Body of pancreas (tissue), 4 donors: ENCODE measurements around the gene FGD5. TPM values are rescaled to one million over a fixed set of nuclear protein-coding genes. Genes with fewer than 3 reads are reported as not detected.

Experiments
- ATAC-seq: fragments of 150-250 bp; one replicate; pipeline ENCODE4 v1.9.1; 2016
- DNase-seq, 4 donors: peaks; one replicate each; pipeline ENCODE4 v3.0.0-alpha.2; 2019
- H3K27ac ChIP-seq, 4 donors: fragments of 200-600 bp; sonication (generic); 1 replicate in 3 of 4; 2 replicates in 1 of 4; pipeline versions ENCODE4 v1.5.1 to v1.6.1; 2016 to 2019; ENCODE audit warnings: mild to moderate bottlenecking in 1 of 4, mixed read lengths in 1 of 4, moderate library complexity in 1 of 4
- H3K27me3 ChIP-seq, 2 donors: fragments of 200-600 bp; sonication (generic); one replicate each; pipeline ENCODE4 v1.6.0; 2016; ENCODE audit warnings: mild to moderate bottlenecking in 1 of 2
- H3K36me3 ChIP-seq, 2 donors: fragments of 200-600 bp; sonication (generic); replicated peaks in 1 of 2; 2 replicates each; pipeline ENCODE4 v1.5.1; 2016; ENCODE audit warnings: low read depth in 2 of 2; ENCODE audit not compliant: insufficient read depth in 1 of 2
- H3K4me1 ChIP-seq: fragments of 200-600 bp; sonication (generic); one replicate; pipeline ENCODE4 v1.6.0; 2016
- H3K4me3 ChIP-seq, 2 donors: fragments of 200-600 bp; sonication (generic); 1 replicate in 1 of 2; 2 replicates in 1 of 2; pipeline ENCODE4 v1.5.1; 2016 to 2019
- H3K9me3 ChIP-seq, 3 donors: fragments of 200-600 bp; sonication (generic); 1 replicate in 2 of 3; 2 replicates in 1 of 3; pipeline ENCODE4 v1.5.1; 2016
- POLR2A ChIP-seq, 3 donors: fragments of 450-650 bp; IDR thresholded peaks; one replicate each; pipeline ENCODE4 v1.6.1; 2016; ENCODE audit warnings: antibody characterized with exemption in 3 of 3, mild to moderate bottlenecking in 2 of 3
- WGBS, 2 donors: methylation state at CpG; one replicate each; pipeline ENCODE4 v1.1.5; 2017; 5-methylcytosine and 5-hydroxymethylcytosine counted together
- intact Hi-C: fragments of 100-400 bp; cut with DNase I; formaldehyde crosslinking; loops from one replicate; pipeline ENCODE4 v1.15.1; 2023
- total RNA-seq, 2 donors: library from RNA; depleted of rRNA; stranded (reverse); fragments of >200 nt; gene quantifications; one replicate each; pipeline ENCODE4 v1.1.0, GENCODE V29; 2016
- TF ChIP-seq, protein P1 (sequence below), 7 experiments: fragments of 450-650 bp in 4 of 7; fragments of 200-600 bp in 3 of 7; sonication (generic) in 3 of 7; IDR thresholded peaks; one replicate each; pipeline ENCODE4 v1.5.1; 2016 to 2019; ENCODE audit warnings: antibody characterized with exemption in 7 of 7

FGD5 gene
- total RNA-seq, 2 donors from 2014 or later: 4.9 to 7.8 TPM

DNA sequence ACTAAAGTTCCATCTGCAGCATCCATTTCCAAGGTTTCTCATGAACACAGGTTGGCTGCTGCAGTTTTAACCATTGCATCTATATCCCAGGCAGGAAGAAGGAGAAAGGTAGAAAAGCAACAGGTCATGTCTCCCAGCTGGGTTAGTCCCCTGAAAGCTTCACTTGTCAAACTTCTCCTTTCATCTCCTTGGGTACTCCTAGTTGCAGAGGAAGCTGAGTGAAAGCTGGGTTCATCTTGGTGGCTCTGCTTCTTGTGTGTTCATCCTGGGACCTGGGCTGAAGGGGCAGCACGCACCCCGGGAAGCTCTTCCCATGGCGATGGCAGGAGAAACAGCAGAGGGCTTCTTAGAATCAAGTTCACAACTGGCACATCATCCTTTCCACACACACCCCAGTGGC, 67.3 kb downstream of the FGD5 start:
- 73 to 80% methylated on average over 3 of the region's 3 CpGs for WGBS, 2 donors

DNA sequence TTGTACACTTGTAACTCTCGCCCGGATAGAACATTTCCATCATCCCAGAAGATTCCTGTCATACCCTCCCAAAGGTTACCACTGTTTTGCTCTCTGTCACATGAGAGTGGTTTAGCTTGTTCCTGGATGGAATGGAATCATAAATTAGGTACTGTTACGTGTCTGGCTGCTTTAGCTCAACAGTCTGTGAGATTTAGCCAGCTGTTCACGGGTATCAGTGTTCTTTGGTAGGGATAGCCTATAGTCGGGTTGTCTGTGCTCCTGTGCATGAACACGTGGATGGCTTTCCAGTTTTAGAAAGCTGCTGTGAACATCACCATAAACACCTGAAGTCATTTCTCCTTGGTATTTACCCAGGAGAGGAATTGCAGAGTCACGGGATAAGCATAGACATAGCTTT, 70.4 kb downstream of the FGD5 start:
- no peak for TF ChIP-seq POLR2A (IDR thresholded peaks at IDR 0.05)
- TF ChIP-seq, protein P1, sequence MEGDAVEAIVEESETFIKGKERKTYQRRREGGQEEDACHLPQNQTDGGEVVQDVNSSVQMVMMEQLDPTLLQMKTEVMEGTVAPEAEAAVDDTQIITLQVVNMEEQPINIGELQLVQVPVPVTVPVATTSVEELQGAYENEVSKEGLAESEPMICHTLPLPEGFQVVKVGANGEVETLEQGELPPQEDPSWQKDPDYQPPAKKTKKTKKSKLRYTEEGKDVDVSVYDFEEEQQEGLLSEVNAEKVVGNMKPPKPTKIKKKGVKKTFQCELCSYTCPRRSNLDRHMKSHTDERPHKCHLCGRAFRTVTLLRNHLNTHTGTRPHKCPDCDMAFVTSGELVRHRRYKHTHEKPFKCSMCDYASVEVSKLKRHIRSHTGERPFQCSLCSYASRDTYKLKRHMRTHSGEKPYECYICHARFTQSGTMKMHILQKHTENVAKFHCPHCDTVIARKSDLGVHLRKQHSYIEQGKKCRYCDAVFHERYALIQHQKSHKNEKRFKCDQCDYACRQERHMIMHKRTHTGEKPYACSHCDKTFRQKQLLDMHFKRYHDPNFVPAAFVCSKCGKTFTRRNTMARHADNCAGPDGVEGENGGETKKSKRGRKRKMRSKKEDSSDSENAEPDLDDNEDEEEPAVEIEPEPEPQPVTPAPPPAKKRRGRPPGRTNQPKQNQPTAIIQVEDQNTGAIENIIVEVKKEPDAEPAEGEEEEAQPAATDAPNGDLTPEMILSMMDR (IDR thresholded peaks at IDR 0.05): no peak
- no peaks in the 10 kb centered on the region for H3K9me3 ChIP-seq
- no peak overlapping the region for H3K4me3 ChIP-seq
- H3K4me1 ChIP-seq: no peaks in the 10 kb centered on the region
- DNase-seq (no peak), ATAC-seq (no peak)
- H3K27me3 ChIP-seq: no peaks in the 10 kb centered on the region
- H3K27ac ChIP-seq: no peak overlapping the region
- intact Hi-C loops: no loop called here
- WGBS, 2 donors: 50 to 51% methylated on average over 7 of the region's 7 CpGs
- H3K36me3 ChIP-seq: no peaks in the 10 kb centered on the region

More for the DNA sequence above, 67.3 kb downstream of the FGD5 start:
- DNase-seq (no peak), ATAC-seq (no peak)
- H3K9me3 ChIP-seq: no peaks in the 10 kb centered on the region
- H3K27ac ChIP-seq: no peak overlapping the region
- no peaks in the 10 kb centered on the region for H3K27me3 ChIP-seq
- TF ChIP-seq POLR2A (IDR thresholded peaks at IDR 0.05): no peak
- TF ChIP-seq, protein P1 (IDR thresholded peaks at IDR 0.05): no peak
- intact Hi-C loops: no loop called here
- H3K36me3 ChIP-seq: no peaks in the 10 kb centered on the region
- no peak overlapping the region for H3K4me3 ChIP-seq
- no peaks in the 10 kb centered on the region for H3K4me1 ChIP-seq

DNA sequence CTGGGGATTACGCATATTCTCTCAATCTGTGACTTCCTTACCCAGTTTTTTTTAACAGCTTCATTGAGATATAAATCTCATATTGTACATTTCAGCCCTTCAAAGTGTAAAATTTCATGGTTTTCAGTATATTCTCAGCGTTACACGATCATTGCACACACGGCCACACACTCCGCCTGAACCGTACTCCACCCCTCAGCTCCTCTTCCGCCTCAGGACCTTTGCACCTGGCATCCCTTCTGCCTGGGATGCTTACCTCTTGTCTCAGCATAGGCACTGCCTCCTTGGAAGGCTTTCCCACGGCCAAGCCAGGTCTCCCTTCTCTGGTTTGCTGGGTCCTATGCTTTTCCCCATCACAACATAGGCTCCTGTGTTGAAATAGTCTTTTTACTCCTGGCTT, 71.2 kb downstream of the FGD5 start:
- Histone ChIP-seq H3K4me1 (no peaks in the 10 kb centered on the region), H3K4me3 (no peak overlapping the region), H3K36me3 (no peaks in the 10 kb centered on the region), H3K9me3 (no peaks in the 10 kb centered on the region), H3K27ac (no peak overlapping the region), H3K27me3 (no peaks in the 10 kb centered on the region)
- 73 to 84% methylated on average over 8 of the region's 8 CpGs for WGBS, 2 donors
- TF ChIP-seq, protein P1 (IDR thresholded peaks at IDR 0.05): no peak
- TF ChIP-seq POLR2A (IDR thresholded peaks at IDR 0.05): no peak
- intact Hi-C loops: no loop called here
- DNase-seq: no peak
- ATAC-seq: no peak

DNA sequence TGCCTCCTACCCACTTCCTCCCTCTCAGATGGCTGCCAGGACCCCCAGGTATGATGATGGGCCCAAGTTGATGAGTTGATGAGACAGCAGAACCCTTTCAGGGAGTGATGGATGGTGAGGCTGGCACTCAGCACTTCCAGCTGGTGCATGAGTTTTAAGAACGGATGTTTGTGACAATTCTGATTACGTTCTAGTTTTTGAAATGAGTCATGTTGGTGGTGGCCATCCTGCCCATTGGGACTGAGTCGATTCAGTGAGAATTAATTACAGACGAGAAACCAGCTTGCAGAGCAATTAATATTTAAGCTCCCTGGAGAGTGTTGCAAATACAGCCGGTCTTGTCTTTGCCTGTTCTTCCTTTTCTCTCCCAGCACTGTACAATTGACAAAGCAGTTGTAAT, 71.7 kb downstream of the FGD5 start:
- WGBS, 2 donors: 48 to 50% methylated on average over 5 of the region's 5 CpGs
- Histone ChIP-seq H3K9me3 (no peaks in the 10 kb centered on the region), H3K27me3 (no peaks in the 10 kb centered on the region), H3K36me3 (no peaks in the 10 kb centered on the region), H3K4me3 (no peak overlapping the region), H3K27ac (no peak overlapping the region), H3K4me1 (no peaks in the 10 kb centered on the region)
- TF ChIP-seq, protein P1 (IDR thresholded peaks at IDR 0.05): no peak
- no peak for TF ChIP-seq POLR2A (IDR thresholded peaks at IDR 0.05)
- DNase-seq: no peak
- no peak for ATAC-seq
- intact Hi-C loops: no loop called here
